Stimulated activated CD8-positive, alpha-beta memory T cell treated with anti-CD3 and anti-CD28 coated beads, Interleukin-4, amount 100 ng/mL, for 48 hours (primary cell): ENCODE measurements around the gene IMMP2L.

ENCODE experiments used
- DNase-seq: peaks from one replicate; pipeline ENCODE4 v3.0.0-alpha.2; 2020

Gene IMMP2L

GRCh38 chr7:111138586-111138985 lies 423.7 kb downstream of the IMMP2L start:
- DNase-seq = no peak

- DNase-seq = peak; percentile 68
Observed at GRCh38 chr7:111138193-111138569, 424.1 kb downstream of the IMMP2L start.

- DNase-seq = peak; percentile 58
Observed at GRCh38 chr7:111137296-111138192, 424.7 kb downstream of the IMMP2L start.

DNA sequence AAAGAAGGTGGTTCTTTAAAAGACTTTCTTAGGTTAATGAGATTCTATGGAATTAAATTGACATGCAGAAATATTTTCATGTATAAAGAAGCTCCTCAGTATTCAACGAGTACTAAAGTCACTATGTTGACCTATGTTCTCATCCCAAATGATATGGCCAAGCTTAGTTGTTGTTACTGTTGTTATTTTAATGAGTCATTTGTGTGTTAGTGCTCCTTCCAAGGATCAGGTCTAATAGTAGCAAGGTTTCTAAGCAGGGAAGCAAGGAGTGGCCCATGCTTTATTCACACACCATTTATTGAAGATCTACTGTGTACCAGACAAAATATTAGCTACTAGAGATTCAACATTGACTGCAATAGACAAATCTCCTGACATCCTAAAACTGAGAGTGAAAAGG lies 429.5 kb downstream of the IMMP2L start:
- DNase-seq = no peak

- DNase-seq = no peak
Observed at GRCh38 chr7:111129435-111129834, 432.9 kb downstream of the IMMP2L start.

GRCh38 chr7:111126987-111127386 lies 435.3 kb downstream of the IMMP2L start:
- no peak for DNase-seq

- DNase-seq = no peak
Observed at GRCh38 chr7:111115966-111116365, 446.3 kb downstream of the IMMP2L start.

GRCh38 chr7:111113263-111114017 lies 448.9 kb downstream of the IMMP2L start:
- no peak for DNase-seq

- DNase-seq = no peak
Observed at GRCh38 chr7:111112439-111112838, 449.9 kb downstream of the IMMP2L start.

DNA sequence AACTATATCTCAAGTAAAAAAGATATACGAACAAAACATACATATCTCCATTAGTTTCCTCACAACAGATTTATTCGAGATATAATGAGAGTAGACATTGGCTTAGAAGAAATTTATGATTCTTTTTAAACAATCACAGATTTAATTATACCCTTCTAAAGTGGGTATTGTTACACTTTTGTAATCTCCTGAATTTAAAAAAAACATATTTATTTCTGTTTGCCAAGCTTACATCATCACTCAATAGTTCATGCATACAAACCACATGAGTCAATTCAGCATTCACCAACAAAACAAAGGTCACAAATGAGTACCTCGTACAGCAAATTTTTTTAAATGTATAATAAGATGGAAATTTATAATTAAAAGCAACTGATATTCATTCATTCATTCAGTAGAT lies 453.8 kb downstream of the IMMP2L start:
- no peak for DNase-seq

GRCh38 chr7:111108000-111108399 lies 454.3 kb downstream of the IMMP2L start:
- DNase-seq = no peak

DNA sequence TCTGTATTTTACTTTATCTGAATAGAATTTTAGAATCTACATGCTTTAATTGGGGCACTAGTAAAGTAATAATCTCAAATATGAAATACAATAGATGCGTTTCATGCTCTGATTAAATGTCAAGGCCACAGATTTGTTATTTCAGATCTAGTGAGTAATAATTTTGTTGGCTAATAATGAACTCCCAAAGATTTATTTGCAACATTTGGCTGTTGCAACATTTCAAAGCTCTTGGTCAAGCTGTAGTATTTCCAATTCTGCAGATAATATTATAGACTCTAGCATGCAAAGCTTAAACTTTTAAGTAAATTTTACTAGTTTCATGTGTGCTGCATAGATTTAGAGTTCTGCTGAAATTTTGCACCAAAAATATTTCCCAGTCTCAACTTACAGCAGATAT lies 454.7 kb downstream of the IMMP2L start:
- DNase-seq = no peak

GRCh38 chr7:111105269-111105668 lies 457.0 kb downstream of the IMMP2L start:
- no peak for DNase-seq

DNA sequence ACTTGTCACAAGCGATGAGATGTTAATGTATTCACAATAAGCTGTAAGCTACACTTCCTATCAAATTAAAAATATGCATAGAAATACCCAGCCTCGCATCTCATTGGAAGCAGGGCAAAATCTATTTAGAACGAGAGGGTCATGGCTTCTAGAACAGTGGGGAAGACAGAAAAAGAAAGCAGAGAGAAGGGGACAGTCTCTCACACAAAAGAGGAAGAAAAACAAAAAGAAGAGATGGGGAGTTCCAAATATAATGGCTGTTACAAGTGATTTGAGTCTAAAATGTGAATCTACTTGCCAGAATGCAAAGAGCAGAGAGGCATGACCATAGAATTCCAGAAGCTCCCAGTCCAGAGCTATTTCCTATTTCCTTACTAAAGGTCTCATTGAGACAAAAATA lies 457.6 kb downstream of the IMMP2L start:
- DNase-seq = no peak

DNA sequence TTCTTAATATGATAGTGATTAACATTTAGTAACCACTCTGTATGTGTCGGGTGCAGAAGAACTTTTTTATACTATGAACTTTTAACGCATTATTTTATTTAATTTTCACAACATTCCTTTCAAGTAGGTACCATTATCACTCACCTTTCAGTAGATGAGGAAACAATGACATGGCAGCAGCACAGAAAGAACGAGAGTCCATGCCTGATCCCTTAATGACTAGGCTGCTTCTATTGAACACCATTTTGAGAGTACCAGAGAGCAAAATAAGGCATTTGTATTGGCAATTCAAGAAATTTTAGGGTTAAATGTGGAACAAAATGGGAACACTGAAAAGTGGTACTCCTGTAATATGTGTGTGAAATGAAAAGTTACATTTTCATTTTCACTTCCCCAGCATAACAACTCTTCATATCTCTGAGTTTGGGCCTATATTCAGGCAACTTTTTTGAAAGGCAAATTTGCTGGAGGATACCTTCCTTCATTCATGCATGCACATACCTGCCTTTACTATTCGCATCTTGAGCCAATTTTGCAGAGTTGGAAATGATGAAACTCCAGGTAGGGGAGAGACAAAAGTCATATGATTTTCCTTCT lies 458.5 kb downstream of the IMMP2L start:
- no peak for DNase-seq

GRCh38 chr7:111103136-111103535 lies 459.2 kb downstream of the IMMP2L start:
- DNase-seq = no peak

- DNase-seq = no peak
Observed at GRCh38 chr7:111101856-111102646, 460.2 kb downstream of the IMMP2L start.

DNA sequence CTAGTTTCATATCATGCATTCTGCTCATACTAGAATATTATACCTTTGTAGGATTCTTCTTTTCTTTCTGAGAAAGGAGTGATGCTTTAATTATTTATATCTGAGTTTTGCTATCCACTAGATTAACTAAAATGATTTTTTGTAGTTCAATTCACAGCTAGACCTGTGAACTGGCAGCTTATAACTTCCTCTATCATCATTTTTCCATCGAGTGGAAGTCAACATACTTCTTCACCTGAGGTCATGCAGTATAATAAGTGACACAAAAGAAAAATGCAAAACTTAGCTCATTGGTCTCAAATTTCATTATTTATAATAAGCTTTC lies 463.4 kb downstream of the IMMP2L start:
- no peak for DNase-seq

GRCh38 chr7:111098011-111098925 lies 464.0 kb downstream of the IMMP2L start:
- peak; percentile 56 for DNase-seq

- DNase-seq = no peak
Observed at GRCh38 chr7:111096997-111097396, 465.3 kb downstream of the IMMP2L start.

DNA sequence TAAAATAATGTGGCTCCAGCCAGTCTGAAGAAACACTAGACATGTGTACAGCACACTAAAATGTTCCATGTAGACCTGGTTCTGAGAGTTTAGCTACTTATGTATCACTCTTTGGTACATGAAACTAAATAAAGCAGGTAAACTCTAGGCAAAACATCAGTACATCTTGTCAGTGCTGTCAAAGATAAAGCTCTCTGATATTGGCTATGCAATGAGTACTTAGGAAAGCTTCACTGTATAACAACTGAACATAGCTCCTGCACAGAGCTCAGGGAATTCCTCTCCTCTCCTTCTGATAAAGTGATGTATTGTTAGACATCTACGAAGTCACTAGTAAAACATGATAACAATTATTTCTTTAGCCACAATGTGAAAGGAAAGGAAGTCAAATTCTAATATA lies 467.9 kb downstream of the IMMP2L start:
- DNase-seq = no peak

- no peak for DNase-seq
Observed at GRCh38 chr7:111093496-111093895, 468.8 kb downstream of the IMMP2L start.
